HAP-1 (cell line): ENCODE measurements around the gene HELZ2.
"Not testable (repeated sequence)": the region's sequence is repeated elsewhere in the genome, so short reads cannot be mapped to it uniquely, and the experiment has no call there.

Experiments used
- DNase-seq, 2 experiments: peaks; one replicate each; pipeline ENCODE4 v3.0.0-alpha.2; 2016 to 2020; ENCODE audit warnings: low spot score in 2 of 2
- H3K27me3 ChIP-seq: fragments of 250-450 bp; sonication (Bioruptor Pico); 2 replicates; pipeline ENCODE4 v1.5.1; 2020; ENCODE audit warnings: low read depth, mild to moderate bottlenecking, moderate library complexity
- H3K36me3 ChIP-seq: fragments of 250-450 bp; sonication (Bioruptor Pico); replicated peaks from 2 replicates; pipeline ENCODE4 v1.5.1; 2020; ENCODE audit warnings: mild to moderate bottlenecking
- H3K4me1 ChIP-seq: fragments of 250-450 bp; sonication (Bioruptor Pico); 2 replicates; pipeline ENCODE4 v1.5.1; 2020; ENCODE audit warnings: mild to moderate bottlenecking
- H3K4me3 ChIP-seq: fragments of 250-450 bp; sonication (Bioruptor Pico); 2 replicates; pipeline ENCODE4 v1.5.1; 2020; ENCODE audit warnings: mild to moderate bottlenecking, moderate library complexity
- H3K9me3 ChIP-seq: fragments of 250-450 bp; sonication (Bioruptor Pico); 2 replicates; pipeline ENCODE4 v1.5.1; 2020; ENCODE audit warnings: mild to moderate bottlenecking, moderate library complexity
- in situ Hi-C: fragments of 300-500 bp; cut with MboI; formaldehyde crosslinking; loops from 3 replicates; pipeline ENCODE4 v1.14.3; 2020; ENCODE audit warnings: low sequenced_read_pairs, inconsistent platforms, mixed read lengths

Gene HELZ2

GRCh38 chr20:63560333-63560805 is 13.7 kb downstream of the HELZ2 start:
- in situ Hi-C loops: no loop called here
- H3K36me3 ChIP-seq: no peaks in the 10 kb centered on the region
- H3K4me1 ChIP-seq: no peaks in the 10 kb centered on the region

DNA sequence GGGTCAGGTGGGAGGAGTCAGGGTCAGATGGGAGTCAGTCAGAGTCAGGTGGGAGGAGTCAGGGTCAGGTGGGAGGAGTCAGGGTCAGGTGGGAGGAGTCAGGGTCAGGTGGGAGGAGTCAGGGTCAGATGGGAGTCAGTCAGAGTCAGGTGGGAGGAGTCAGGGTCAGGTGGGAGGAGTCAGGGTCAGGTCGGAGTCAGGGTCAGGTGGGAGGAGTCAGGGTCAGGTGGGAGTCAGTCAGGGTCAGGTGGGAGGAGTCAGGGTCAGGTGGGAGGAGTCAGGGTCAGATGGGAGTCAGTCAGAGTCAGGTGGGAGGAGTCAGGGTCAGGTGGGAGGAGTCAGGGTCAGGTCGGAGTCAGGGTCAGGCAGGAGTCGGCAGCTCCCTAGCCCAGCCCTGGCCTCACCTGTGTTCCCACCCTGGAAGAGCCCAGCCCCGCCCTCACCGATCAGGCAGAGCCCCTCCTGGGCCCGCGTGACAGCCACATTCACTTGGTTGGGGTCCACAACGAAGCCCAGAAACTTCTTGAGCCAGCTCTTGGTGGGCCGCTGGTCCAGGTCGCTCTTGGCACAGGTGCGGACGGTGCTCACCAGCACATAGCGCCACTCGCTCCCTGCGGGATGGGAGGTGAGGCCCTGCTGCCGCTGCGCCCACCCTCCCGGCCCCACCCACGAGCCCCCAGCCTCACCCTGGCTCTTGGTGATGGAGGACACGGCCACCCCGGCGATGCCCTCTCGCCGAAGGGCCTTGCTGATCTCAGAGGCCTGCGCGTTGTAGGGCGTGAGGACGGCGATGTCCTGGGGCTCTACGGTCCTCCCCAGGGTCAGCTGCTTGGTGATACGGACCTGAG is 14.3 kb downstream of the HELZ2 start:
- H3K4me1 ChIP-seq, in situ Hi-C loops, H3K36me3 ChIP-seq, H3K9me3 ChIP-seq, DNase-seq, H3K4me3 ChIP-seq, H3K27me3 ChIP-seq: not testable (repeated sequence)

More at GRCh38 chr20:63560333-63560805, 13.7 kb downstream of the HELZ2 start:
- DNase-seq: no peak
- no peak overlapping the region for H3K4me3 ChIP-seq
- no peaks in the 10 kb centered on the region for H3K27me3 ChIP-seq
- no peaks in the 10 kb centered on the region for H3K9me3 ChIP-seq

DNA sequence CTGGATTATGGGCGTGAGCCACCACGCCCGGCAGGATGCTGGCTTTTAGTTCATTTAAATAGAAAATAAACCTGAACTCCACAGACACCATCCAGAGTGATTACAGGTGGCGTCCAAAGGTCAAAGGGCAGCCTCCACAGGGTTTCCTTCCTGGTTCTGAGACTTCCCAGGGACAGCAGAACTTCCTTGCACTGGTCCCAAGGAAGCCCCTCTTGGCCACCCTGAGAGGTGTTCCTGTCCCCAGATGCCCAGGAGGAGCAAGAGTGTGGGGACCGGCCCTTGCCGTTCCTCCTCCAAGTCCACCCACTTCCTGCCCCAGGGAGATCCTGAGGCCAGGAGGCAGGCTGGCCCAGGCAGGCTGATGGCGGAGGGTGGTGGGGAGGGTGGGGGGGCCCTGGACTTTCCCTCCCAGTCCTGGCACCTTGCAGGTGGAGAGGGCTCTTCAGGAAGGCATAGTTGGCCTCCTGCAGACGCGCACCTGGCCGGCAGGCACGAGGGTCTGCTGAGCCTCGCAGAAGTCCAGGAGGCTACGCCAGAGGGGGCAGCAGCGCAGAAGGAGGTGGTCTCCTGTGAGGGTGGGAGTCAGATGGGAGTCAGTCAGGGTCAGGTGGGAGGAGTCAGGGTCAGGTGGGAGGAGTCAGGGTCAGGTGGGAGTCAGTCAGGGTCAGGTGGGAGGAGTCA is 15.1 kb downstream of the HELZ2 start:
- Histone ChIP-seq H3K9me3 (no peaks in the 10 kb centered on the region), H3K36me3 (no peaks in the 10 kb centered on the region), H3K27me3 (no peaks in the 10 kb centered on the region), H3K4me1 (no peaks in the 10 kb centered on the region), H3K4me3 (no peak overlapping the region)
- DNase-seq: no peak
- in situ Hi-C loops: no loop called here

DNA sequence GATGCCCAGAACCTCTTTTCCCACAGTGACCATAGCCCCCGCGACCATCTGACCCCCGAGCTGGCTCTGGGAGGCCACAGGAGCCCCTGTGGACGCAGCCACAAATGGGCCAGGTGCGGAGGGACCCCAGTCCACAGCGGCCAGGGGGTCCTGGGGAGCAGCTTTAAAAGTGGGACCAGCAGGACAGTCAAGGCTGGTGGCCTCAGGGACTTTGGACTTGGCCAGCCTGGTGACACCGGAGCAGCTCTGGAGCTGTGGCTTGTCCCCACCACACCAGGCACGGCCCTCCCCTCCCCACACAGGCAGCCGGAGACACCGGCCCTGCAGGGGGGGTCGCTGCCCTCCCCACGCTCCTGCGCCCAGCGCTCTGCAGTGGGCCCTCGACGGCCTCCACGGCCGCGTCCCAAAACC is 16.6 kb downstream of the HELZ2 start:
- in situ Hi-C loops: no loop called here
- Histone ChIP-seq H3K4me1 (peaks cover 7% of the 10 kb centered on the region), H3K36me3 (no peaks in the 10 kb centered on the region), H3K4me3 (no peak overlapping the region), H3K27me3 (no peaks in the 10 kb centered on the region), H3K9me3 (no peaks in the 10 kb centered on the region)
- DNase-seq: no peak

GRCh38 chr20:63556873-63557478 is 17.1 kb downstream of the HELZ2 start:
- Histone ChIP-seq H3K9me3 (no peaks in the 10 kb centered on the region), H3K27me3 (no peaks in the 10 kb centered on the region), H3K4me1 (peaks cover 8% of the 10 kb centered on the region), H3K36me3 (no peaks in the 10 kb centered on the region), H3K4me3 (no peak overlapping the region)
- peak in 1 of 2 experiments; percentile 54 for DNase-seq
- in situ Hi-C loops: no loop called here

- no peak for DNase-seq
- no peaks in the 10 kb centered on the region for H3K9me3 ChIP-seq
- in situ Hi-C loops: no loop called here
- peaks cover 8% of the 10 kb centered on the region for H3K4me1 ChIP-seq
- no peaks in the 10 kb centered on the region for H3K27me3 ChIP-seq
- no peak overlapping the region for H3K4me3 ChIP-seq
- H3K36me3 ChIP-seq: no peaks in the 10 kb centered on the region
Observed at GRCh38 chr20:63555661-63556381, 18.2 kb downstream of the HELZ2 start.

- H3K4me1 ChIP-seq: peaks cover 8% of the 10 kb centered on the region
- H3K9me3 ChIP-seq: no peaks in the 10 kb centered on the region
- in situ Hi-C loops: no loop called here
- H3K27me3 ChIP-seq: no peaks in the 10 kb centered on the region
- no peaks in the 10 kb centered on the region for H3K36me3 ChIP-seq
- DNase-seq: no peak
- H3K4me3 ChIP-seq: peak overlapping the region; percentile 47; the same call in 1 of the 2 replicates
Observed at GRCh38 chr20:63554361-63555278, 19.4 kb downstream of the HELZ2 start.

DNA sequence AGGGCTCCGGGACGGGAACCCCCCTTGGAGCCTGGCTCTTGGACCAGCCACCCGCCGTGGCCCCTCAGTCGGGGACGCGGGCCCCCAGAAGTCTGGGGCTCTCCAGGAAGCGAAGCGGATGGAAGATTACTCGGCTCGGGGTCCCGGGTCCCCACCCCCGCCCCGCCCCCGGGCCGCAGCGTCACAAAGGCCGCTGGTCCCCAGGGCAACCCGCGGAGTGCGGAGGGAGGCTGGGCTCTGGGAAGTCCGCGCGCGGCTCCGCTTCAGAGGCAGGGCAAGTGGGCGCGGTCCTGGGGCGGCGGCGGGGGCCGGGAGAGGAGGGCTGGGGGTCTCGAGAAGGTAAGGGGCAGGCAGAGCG is 20.1 kb downstream of the HELZ2 start, which contains the start of gene FNDC11:
Gene FNDC11 (plus strand): TSS at position 227 of the 358 bp plus-strand sequence. CDS start 1,505 bp downstream, outside the sequence.
- Histone ChIP-seq H3K36me3 (no peaks in the 10 kb centered on the region), H3K27me3 (no peaks in the 10 kb centered on the region), H3K9me3 (no peaks in the 10 kb centered on the region), H3K4me3 (peak within 1 kb of the TSS; percentile 47), H3K4me1 (peaks cover 8% of the 10 kb centered on the region)
- DNase-seq: peak in 1 of 2 experiments; percentile 72
- in situ Hi-C loops: no loop called here

DNA sequence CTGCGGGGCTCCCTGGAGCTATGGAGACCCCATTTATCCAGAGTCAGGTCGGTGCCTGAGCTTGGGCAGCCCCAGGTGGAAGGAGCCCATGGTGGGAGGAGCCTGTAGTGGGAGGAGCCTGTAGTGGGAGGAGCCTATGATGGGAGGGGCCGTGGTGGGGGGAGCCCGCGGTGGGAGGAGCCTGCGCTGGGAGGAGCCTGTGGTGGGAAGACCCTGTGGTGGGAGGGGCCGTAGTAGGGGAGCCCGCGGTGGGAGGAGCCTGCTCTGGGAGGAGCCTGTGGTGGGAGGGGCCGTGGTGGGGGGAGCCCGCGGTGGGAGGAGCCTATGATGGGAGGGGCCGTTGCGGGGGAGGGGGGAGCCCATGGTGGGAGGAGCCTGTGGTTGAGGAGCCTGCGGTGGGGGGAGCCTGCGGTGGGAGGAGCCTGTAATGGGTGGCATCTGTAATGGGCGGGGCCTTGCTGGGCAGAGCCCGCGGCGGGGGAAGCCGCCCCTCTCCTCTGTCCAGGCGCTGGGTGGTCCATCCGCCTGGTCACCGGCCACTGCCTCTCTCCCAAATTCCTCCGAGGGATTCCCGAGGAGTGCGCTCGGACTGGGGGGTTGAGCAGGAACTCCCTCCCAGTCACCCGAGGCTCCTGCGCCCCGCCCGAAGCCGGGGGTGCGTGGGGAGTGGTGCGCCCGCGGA is 20.6 kb downstream of the HELZ2 start:
- Histone ChIP-seq H3K9me3 (no peaks in the 10 kb centered on the region), H3K36me3 (no peaks in the 10 kb centered on the region), H3K4me1 (peaks cover 8% of the 10 kb centered on the region), H3K27me3 (no peaks in the 10 kb centered on the region), H3K4me3 (peak overlapping the region; percentile 47)
- in situ Hi-C loops: no loop called here
- peak; percentile 60 to 96 for DNase-seq

GRCh38 chr20:63552481-63553249 is 21.4 kb downstream of the HELZ2 start:
- in situ Hi-C loops: no loop called here
- Histone ChIP-seq H3K27me3 (no peaks in the 10 kb centered on the region), H3K9me3 (no peaks in the 10 kb centered on the region), H3K4me1 (peaks cover 8% of the 10 kb centered on the region), H3K36me3 (no peaks in the 10 kb centered on the region), H3K4me3 (no peak overlapping the region; the same call in 1 of the 2 replicates)
- peak in 1 of 2 experiments; percentile 42 for DNase-seq

DNA sequence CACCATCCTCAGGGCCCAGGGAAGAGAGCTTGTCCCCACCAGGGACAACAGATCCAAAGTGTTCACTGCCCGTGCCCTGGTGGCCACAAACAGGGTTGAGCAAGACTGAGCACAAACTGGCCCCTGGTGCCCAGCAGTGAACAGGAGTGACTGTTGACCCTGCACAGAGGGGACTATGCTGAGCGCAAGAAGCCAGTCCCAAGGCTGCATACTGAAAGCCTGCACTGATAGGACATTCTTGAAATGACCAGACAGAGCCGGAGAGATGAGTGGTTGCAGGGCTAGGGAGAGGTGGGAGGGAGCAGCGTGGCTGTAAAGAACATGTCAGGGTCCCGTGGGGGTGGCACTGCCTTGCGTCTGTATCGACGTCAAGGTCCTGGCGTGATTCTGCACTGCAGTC is 23.0 kb downstream of the HELZ2 start:
- Histone ChIP-seq H3K4me1 (peaks cover 8% of the 10 kb centered on the region), H3K4me3 (no peak overlapping the region), H3K9me3 (no peaks in the 10 kb centered on the region), H3K36me3 (no peaks in the 10 kb centered on the region), H3K27me3 (peaks cover 6% of the 10 kb centered on the region; the same call in 1 of the 2 replicates)
- DNase-seq: no peak
- in situ Hi-C loops: no loop called here
